HCT116 (cell line): Measurements from ENCODE around the gene LDLRAD4. TPM values are rescaled to one million over a fixed set of nuclear protein-coding genes. Genes with fewer than 3 reads are reported as not detected.

Source experiments
- ATAC-seq: fragments of 200-7000 bp; cut with Tn5 transposase; 2 replicates; pipeline ENCODE4 v1.9.1; 2020; ENCODE audit warnings: mild to moderate bottlenecking, moderate library complexity
- BruUV-seq: library from RNA; stranded (reverse); fragments of 400-500 nt; replicated peaks from 2 replicates; lab custom pipeline; 2021; lab: Mats Ljungman, UMichigan
- CTCF ChIA-PET: fragments of 300-600 bp; sonication (Branson Sonifier 250); formaldehyde crosslinking; loops from one replicate; lab custom pipeline; 2021; ENCODE audit warnings: antibody characterized with exemption; lab: Charles Lee
- POLR2A ChIA-PET: fragments of 300-600, 350-600 bp; sonication (Branson Sonifier 250); formaldehyde crosslinking; loops from one replicate; lab custom pipeline; 2021; ENCODE audit warnings: antibody characterized with exemption; lab: Charles Lee
- RAD21 ChIA-PET, 2 experiments: fragments of 300-600 bp; sonication (Branson Sonifier 250); formaldehyde crosslinking; loops; one replicate each; lab custom pipeline; 2023; ENCODE audit warnings: low total read pairs in 2 of 2; ENCODE audit not compliant: uncharacterized antibody in 2 of 2, unreplicated experiment in 2 of 2, low non-redundant PET in 1 of 2; lab: Charles Lee
- DNase-seq: peaks from one replicate; pipeline ENCODE4 v3.0.0-alpha.2; 2010; ENCODE audit warnings: low read depth, low spot score
- H2AFZ ChIP-seq: fragments of 200-600 bp; shearing (Covaris generic), sonication (generic); 2 replicates; pipeline ENCODE4 v1.6.1; 2017; ENCODE audit warnings: low read depth, mixed run types, mixed read lengths, antibody characterized with exemption, low read length; ENCODE audit not compliant: poor library complexity, severe bottlenecking
- H3K27ac ChIP-seq: 2 replicates; pipeline ENCODE4 v1.5.1; 2012; ENCODE audit warnings: low read depth, low read length
- H3K27me3 ChIP-seq: fragments of 200-600 bp; sonication (generic); 2 replicates; pipeline ENCODE4 v1.6.1; 2016; ENCODE audit warnings: mixed run types, low read length, mixed read lengths; ENCODE audit not compliant: insufficient read depth
- H3K36me3 ChIP-seq, 2 experiments: fragments of 200-500 bp in 1 of 2; fragments of 200-600 bp in 1 of 2; sonication (Bioruptor generic) in 1 of 2; sonication (generic) in 1 of 2; 2 replicates each; pipeline versions ENCODE4 v1.5.1 to v1.6.1; 2014 to 2016; ENCODE audit warnings: low read length in 2 of 2, inconsistent platforms in 1 of 2, mixed read lengths in 1 of 2, mixed run types in 1 of 2; ENCODE audit not compliant: insufficient read depth in 2 of 2, control insufficient read depth in 1 of 2
- H3K4me1 ChIP-seq, 2 experiments: fragments of 200-600 bp in 1 of 2; sonication (generic) in 1 of 2; 2 replicates each; pipeline versions ENCODE4 v1.5.1 to v1.6.1; 2012 to 2017; ENCODE audit warnings: low read length in 2 of 2, inconsistent platforms in 1 of 2, mild to moderate bottlenecking in 1 of 2, mixed read lengths in 1 of 2, mixed run types in 1 of 2, moderate library complexity in 1 of 2; ENCODE audit not compliant: insufficient read depth in 2 of 2, control insufficient read depth in 1 of 2
- H3K4me2 ChIP-seq: fragments of 200-600 bp; sonication (generic); 2 replicates; pipeline ENCODE4 v1.6.1; 2017; ENCODE audit warnings: mixed run types, low read length, mixed read lengths
- H3K4me3 ChIP-seq, 2 experiments: fragments of 200-600 bp in 1 of 2; sonication (generic) in 1 of 2; replicated peaks in 1 of 2; 2 replicates each; pipeline ENCODE4 v1.5.1; 2011 to 2016; ENCODE audit warnings: low read length in 2 of 2, control low read depth in 1 of 2, low read depth in 1 of 2, mild to moderate bottlenecking in 1 of 2, mixed read lengths in 1 of 2, mixed run types in 1 of 2
- H3K79me2 ChIP-seq: fragments of 200-600 bp; sonication (generic); 2 replicates; pipeline ENCODE4 v1.6.1; 2017; ENCODE audit warnings: mild to moderate bottlenecking, mixed run types, low read length, moderate library complexity, mixed read lengths; ENCODE audit not compliant: insufficient read depth
- H3K9ac ChIP-seq: fragments of 200-600 bp; sonication (generic); 2 replicates; pipeline ENCODE4 v1.6.1; 2016; ENCODE audit warnings: low read length, mixed read lengths
- H3K9me2 ChIP-seq: fragments of 200-600 bp; sonication (generic), shearing (Covaris generic); 2 replicates; pipeline ENCODE4 v1.6.1; 2017; ENCODE audit warnings: mixed run types, mild to moderate bottlenecking, moderate library complexity; ENCODE audit not compliant: insufficient read depth
- H3K9me3 ChIP-seq, 2 experiments: fragments of 200-500 bp in 1 of 2; fragments of 200-600 bp in 1 of 2; sonication (Bioruptor generic) in 1 of 2; sonication (generic) in 1 of 2; 2 replicates each; pipeline ENCODE4 v1.6.1; 2014 to 2017; ENCODE audit warnings: low read length in 2 of 2, mixed read lengths in 2 of 2, inconsistent platforms in 1 of 2, low read depth in 1 of 2, mild to moderate bottlenecking in 1 of 2, mixed run types in 1 of 2, moderate library complexity in 1 of 2; ENCODE audit not compliant: control insufficient read depth in 1 of 2, insufficient read depth in 1 of 2
- H4K20me1 ChIP-seq: fragments of 200-600 bp; sonication (generic), shearing (Covaris generic); 2 replicates; pipeline ENCODE4 v1.6.1; 2017; ENCODE audit warnings: mixed run types, mild to moderate bottlenecking, moderate library complexity; ENCODE audit not compliant: insufficient read depth
- CEBPB ChIP-seq: IDR thresholded peaks from 2 replicates; pipeline ENCODE4 v1.6.1; 2012; ENCODE audit warnings: low read depth
- CTCF ChIP-seq, 3 experiments: fragments of 200-600 bp in 1 of 3; sonication (generic) in 1 of 3; IDR thresholded peaks in 2 of 3; conservative IDR thresholded peaks in 1 of 3; 2 replicates each; pipeline ENCODE4 v1.5.1; 2012 to 2017; ENCODE audit warnings: low read depth in 2 of 3, low read length in 2 of 3, antibody characterized with exemption in 1 of 3, borderline replicate concordance in 1 of 3, control low read depth in 1 of 3, mild to moderate bottlenecking in 1 of 3, mixed read lengths in 1 of 3, mixed run types in 1 of 3, moderate library complexity in 1 of 3; ENCODE audit not compliant: insufficient read depth in 1 of 3
- FOSL1 ChIP-seq: IDR thresholded peaks from 2 replicates; pipeline ENCODE4 v1.6.1; 2012; ENCODE audit warnings: low read depth
- JUND ChIP-seq: IDR thresholded peaks from 2 replicates; pipeline ENCODE4 v1.6.1; 2012
- POLR2AphosphoS5 ChIP-seq: IDR thresholded peaks from 2 replicates; pipeline ENCODE4 v1.6.1; 2011; ENCODE audit warnings: mild to moderate bottlenecking, low read depth, low read length, moderate library complexity
- intact Hi-C: fragments of 100-400 bp; cut with micrococcal nuclease; formaldehyde crosslinking; loops from 2 replicates; pipeline ENCODE4 v1.10.0; 2022
- total RNA-seq: library from RNA; stranded (reverse); gene quantifications from one replicate; pipeline ENCODE4 v1.2.1, GENCODE V29; 2021; ENCODE audit not compliant: unreplicated experiment

LDLRAD4 gene
- total RNA-seq, 1 experiment from 2014 or later, result 1.2 TPM

GRCh38 chr18:13386891-13387801 is 168.6 kb downstream of the LDLRAD4 start:
- H3K36me3 ChIP-seq, result no peaks in the 10 kb centered on the region
- no peaks in the 10 kb centered on the region for H3K9me2 ChIP-seq
- no peak overlapping the region for H3K4me2 ChIP-seq
- intact Hi-C loops, result no loop called here
- H3K27me3 ChIP-seq, result no peaks in the 10 kb centered on the region
- no peaks in the 10 kb centered on the region for H4K20me1 ChIP-seq
- CTCF ChIA-PET, result no interaction called here
- H3K9ac ChIP-seq, result no peak overlapping the region
- H3K27ac ChIP-seq, result no peak overlapping the region
- no peak overlapping the region for H3K4me3 ChIP-seq
- no peak for ATAC-seq
- BruUV-seq, result no TSS peak
- DNase-seq, result no peak
- no peaks in the 10 kb centered on the region for H3K79me2 ChIP-seq
- H2AFZ ChIP-seq, result no peak overlapping the region
- no peaks in the 10 kb centered on the region for H3K4me1 ChIP-seq
- no peaks in the 10 kb centered on the region for H3K9me3 ChIP-seq
- POLR2A ChIA-PET, result no interaction called here
- TF ChIP-seq CTCF (IDR thresholded peaks at IDR 0.05 in 2 of 3, conservative IDR thresholded peaks at IDR 0.05 in 1 of 3; ENCODE audit: borderline replicate concordance in 1 of 3, insufficient read depth in 1 of 3, low read depth in 2 of 3, low read length in 2 of 3), result no peak
- RAD21 ChIA-PET, result no interaction called here

GRCh38 chr18:13387855-13388548 is 169.4 kb downstream of the LDLRAD4 start:
- no peaks in the 10 kb centered on the region for H3K9me2 ChIP-seq
- no peaks in the 10 kb centered on the region for H3K9me3 ChIP-seq
- ATAC-seq (no peak), DNase-seq (no peak)
- TF ChIP-seq POLR2AphosphoS5, result no peak
- no peak for TF ChIP-seq JUND
- no peak for TF ChIP-seq CEBPB
- no peak for TF ChIP-seq FOSL1
- ChIA-PET CTCF (no interaction called here), RAD21 (no interaction called here), POLR2A (no interaction called here)
- intact Hi-C loops, result no loop called here
- no peak overlapping the region for H3K4me3 ChIP-seq
- no peaks in the 10 kb centered on the region for H3K36me3 ChIP-seq
- H3K79me2 ChIP-seq, result no peaks in the 10 kb centered on the region
- no peaks in the 10 kb centered on the region for H3K4me1 ChIP-seq
- BruUV-seq, result no TSS peak
- H3K27ac ChIP-seq, result no peak overlapping the region
- no peak overlapping the region for H3K9ac ChIP-seq
- 0 out of 2 replicates have a peak, but pooled peaks cover 3% of the 10 kb centered on the region for H3K27me3 ChIP-seq
- H4K20me1 ChIP-seq, result no peaks in the 10 kb centered on the region
- no peak overlapping the region for H2AFZ ChIP-seq
- no peak overlapping the region for H3K4me2 ChIP-seq
